GM12878 (cell line): ENCODE results near the gene NRDE2. TPM values are rescaled to one million over a fixed set of nuclear protein-coding genes. Genes with fewer than 3 reads are reported as not detected.

Experiments used
- ATAC-seq: fragments of 200-7000 bp; cut with Tn5 transposase; 3 replicates; pipeline ENCODE4 v1.9.1; 2020; ENCODE audit warnings: mild to moderate bottlenecking, moderate library complexity
- BruUV-seq: library from RNA; stranded (reverse); fragments of 400-500 nt; replicated peaks from 2 replicates; lab custom pipeline; 2021; lab: Mats Ljungman, UMichigan
- CTCF ChIA-PET: fragments of 300-600 bp; sonication (Branson Sonifier 250); formaldehyde crosslinking; extraction: SDS; loops from one replicate; lab custom pipeline; 2021; ENCODE audit warnings: inconsistent platforms; lab: Yijun Ruan, JAX
- POLR2A ChIA-PET: fragments of 350-600 bp; formaldehyde crosslinking; extraction: SDS; loops from one replicate; lab custom pipeline; 2021; ENCODE audit warnings: inconsistent platforms; lab: Charles Lee
- RAD21 ChIA-PET: fragments of 300-600 bp; sonication (Branson Sonifier 250); formaldehyde crosslinking; loops from one replicate; lab custom pipeline; 2023; ENCODE audit warnings: antibody characterized with exemption; ENCODE audit not compliant: unreplicated experiment; lab: Charles Lee
- SMC1A ChIA-PET: fragments of 300-600 bp; sonication (Branson Sonifier 250); formaldehyde crosslinking; loops from one replicate; lab custom pipeline; 2023; ENCODE audit not compliant: unreplicated experiment, uncharacterized antibody; lab: Charles Lee
- DNase-seq: peaks from one replicate; pipeline ENCODE4 v3.0.0-alpha.2; 2011; ENCODE audit warnings: low read depth, low spot score
- FAIRE-seq: peaks from 3 replicates; lab custom pipeline; 2011; peaks lifted over from hg19 to GRCh38; lab: Jason Lieb, UNC
- H2AFZ ChIP-seq: 2 replicates; pipeline ENCODE4 v1.6.0; 2011; ENCODE audit warnings: low read depth, low read length, control low read depth; ENCODE audit not compliant: control insufficient read depth
- H3K27ac ChIP-seq: 2 replicates; pipeline ENCODE4 v1.5.1; 2011; ENCODE audit warnings: control low read depth; ENCODE audit not compliant: control insufficient read depth, insufficient read depth
- H3K27me3 ChIP-seq, 2 experiments: replicated peaks in 1 of 2; 2 replicates each; pipeline versions ENCODE4 v1.6.0 to v1.6.1; 2011; ENCODE audit warnings: low read length in 1 of 2; ENCODE audit not compliant: control insufficient read depth in 2 of 2, insufficient read depth in 2 of 2
- H3K36me3 ChIP-seq, 2 experiments: 2 replicates each; pipeline ENCODE4 v1.5.1; 2011; ENCODE audit warnings: low read length in 1 of 2; ENCODE audit not compliant: control insufficient read depth in 2 of 2, insufficient read depth in 2 of 2
- H3K4me1 ChIP-seq: 2 replicates; pipeline ENCODE4 v1.6.1; 2011; ENCODE audit warnings: mild to moderate bottlenecking, low read length, moderate library complexity, mixed read lengths; ENCODE audit not compliant: control insufficient read depth, insufficient read depth
- H3K4me2 ChIP-seq: 2 replicates; pipeline ENCODE4 v1.6.0; 2011; ENCODE audit warnings: control low read depth; ENCODE audit not compliant: control insufficient read depth, insufficient read depth
- H3K4me3 ChIP-seq: fragments of 200-600 bp; sonication (generic); 2 replicates; pipeline ENCODE4 v1.5.1; 2016
- H3K79me2 ChIP-seq: 2 replicates; pipeline ENCODE4 v1.6.0; 2011; ENCODE audit warnings: low read length; ENCODE audit not compliant: control insufficient read depth, insufficient read depth
- H3K9ac ChIP-seq: 2 replicates; pipeline ENCODE4 v1.8.0; 2011; ENCODE audit warnings: low read length, control low read depth, mixed read lengths; ENCODE audit not compliant: control insufficient read depth, insufficient read depth
- H3K9me3 ChIP-seq: replicated peaks from 3 replicates; pipeline ENCODE4 v1.5.1; 2011; ENCODE audit warnings: mild to moderate bottlenecking, low read length; ENCODE audit not compliant: control insufficient read depth, insufficient read depth
- H4K20me1 ChIP-seq: 2 replicates; pipeline ENCODE4 v1.6.0; 2011; ENCODE audit not compliant: control insufficient read depth, insufficient read depth
- CBX3 ChIP-seq: fragments of 200-600 bp; sonication (generic); IDR thresholded peaks from 2 replicates; pipeline ENCODE4 v1.6.1; 2016; ENCODE audit warnings: low read depth, borderline replicate concordance
- FOXK2 ChIP-seq: fragments of 450-650 bp; IDR thresholded peaks from 2 replicates; pipeline ENCODE4 v1.6.1; 2017; ENCODE audit warnings: mild to moderate bottlenecking, moderate library complexity
- HDGF ChIP-seq: fragments of 450-650 bp; IDR thresholded peaks from 2 replicates; pipeline ENCODE4 v1.6.1; 2016; ENCODE audit warnings: antibody characterized with exemption
- HSF1 ChIP-seq: fragments of 150-350 bp; IDR thresholded peaks from 2 replicates; pipeline ENCODE4 v1.6.1; 2014; ENCODE audit warnings: mild to moderate bottlenecking, low read depth, low read length
- MLLT1 ChIP-seq: fragments of 450-650 bp; IDR thresholded peaks from 2 replicates; pipeline ENCODE4 v1.6.1; 2016; ENCODE audit warnings: mild to moderate bottlenecking
- MTA3 ChIP-seq: IDR thresholded peaks from 2 replicates; pipeline ENCODE4 v1.6.1; 2012; ENCODE audit warnings: low read length, inconsistent platforms, borderline replicate concordance
- MXI1 ChIP-seq: fragments of 150-350 bp; IDR thresholded peaks from 2 replicates; pipeline ENCODE4 v1.6.1; 2011; ENCODE audit warnings: low read depth, mild to moderate bottlenecking, inconsistent platforms, low read length, improper control_type of control experiment
- NFIC ChIP-seq: IDR thresholded peaks from 2 replicates; pipeline ENCODE4 v1.6.1; 2012; ENCODE audit warnings: low read depth, mild to moderate bottlenecking, inconsistent platforms, low read length, moderate library complexity
- NFYA ChIP-seq: IDR thresholded peaks from 2 replicates; pipeline ENCODE4 v1.6.1; 2011; ENCODE audit warnings: low read depth, mild to moderate bottlenecking, low read length, improper control_type of control experiment, borderline replicate concordance
- SMARCA5 ChIP-seq: fragments of 450-650 bp; IDR thresholded peaks from 2 replicates; pipeline ENCODE4 v1.6.1; 2017; ENCODE audit warnings: mild to moderate bottlenecking
- STAT3 ChIP-seq: IDR thresholded peaks from 2 replicates; pipeline ENCODE4 v1.6.1; 2011; ENCODE audit warnings: low read depth, low read length, improper control_type of control experiment
- WRNIP1 ChIP-seq: IDR thresholded peaks from 2 replicates; pipeline ENCODE4 v1.6.1; 2011; ENCODE audit warnings: low read depth, low read length, improper control_type of control experiment, borderline replicate concordance
- YBX1 ChIP-seq: fragments of 450-650 bp; IDR thresholded peaks from 2 replicates; pipeline ENCODE4 v1.6.1; 2016; ENCODE audit warnings: antibody characterized with exemption
- WGBS: methylation state at CpG from one replicate; pipeline ENCODE4 v1.1.6; 2016; ENCODE audit warnings: low lambda C conversion rate; ENCODE audit not compliant: insufficient replicate concordance, insufficient coverage; ENCODE audit errors: missing lambda C conversion rate; 5-methylcytosine and 5-hydroxymethylcytosine counted together
- in situ Hi-C: fragments of 300-500 bp; cut with MboI; formaldehyde crosslinking; loops from 9 replicates; pipeline ENCODE4 v1.14.3; 2018; ENCODE audit warnings: mixed read lengths
- intact Hi-C: fragments of 100-400 bp; cut with micrococcal nuclease; formaldehyde crosslinking; loops from one replicate; pipeline ENCODE4 v1.14.2; 2022; ENCODE audit not compliant: unreplicated experiment
- polyA plus RNA-seq, 11 experiments: library from polyadenylated mRNA; depleted of rRNA in 4 of 11; unstranded in 6 of 11; stranded (reverse) in 5 of 11; fragments of >200 nt; fragmentation: Nextera tagmentation in 4 of 11; fragmentation: Illumina TruSeq in 1 of 11; extraction: Ambion mirVana in 4 of 11; extraction: Trizol in 1 of 11; gene quantifications; 1 replicate in 1 of 11; 2 replicates in 10 of 11; pipeline versions ENCODE4 v1.2.1 to v1.2.3, GENCODE V29; 2011 to 2016; ENCODE audit warnings: inconsistent platforms in 2 of 11, missing spikeins in 2 of 11, low read depth in 1 of 11
- total RNA-seq, 4 experiments: library from RNA; depleted of rRNA in 3 of 4; stranded (reverse); fragments of >200 nt in 3 of 4; fragmentation: Illumina TruSeq in 1 of 4; extraction: Trizol in 1 of 4; gene quantifications; 2 replicates each; pipeline versions ENCODE4 v1.2.1 to v1.2.3, GENCODE V29; 2013 to 2021
- TF ChIP-seq, protein P1 (sequence below): fragments of 450-650 bp; IDR thresholded peaks from 2 replicates; pipeline ENCODE4 v1.6.1; 2014; ENCODE audit warnings: mild to moderate bottlenecking
- TF ChIP-seq, protein P2 (sequence below): IDR thresholded peaks from 2 replicates; pipeline ENCODE4 v1.6.1; 2011; ENCODE audit warnings: borderline replicate concordance, low read depth, mild to moderate bottlenecking, moderate library complexity, low read length; ENCODE audit not compliant: insufficient read depth, poor library complexity, severe bottlenecking
- TF ChIP-seq, protein P3 (sequence below): IDR thresholded peaks from 2 replicates; pipeline ENCODE4 v1.6.1; 2011; ENCODE audit warnings: low read depth, low read length, improper control_type of control experiment, borderline replicate concordance
- TF ChIP-seq, protein P4 (sequence below): IDR thresholded peaks from 2 replicates; pipeline ENCODE4 v1.6.1; 2012; ENCODE audit warnings: low read length, inconsistent platforms

NRDE2 gene
- total and polyA plus RNA-seq, 10 of the 15 experiments (the other 5 are each of a cell fraction or from before 2014, with no cell fraction given) = 8.3 to 21.0 (median 13.8) TPM

DNA sequence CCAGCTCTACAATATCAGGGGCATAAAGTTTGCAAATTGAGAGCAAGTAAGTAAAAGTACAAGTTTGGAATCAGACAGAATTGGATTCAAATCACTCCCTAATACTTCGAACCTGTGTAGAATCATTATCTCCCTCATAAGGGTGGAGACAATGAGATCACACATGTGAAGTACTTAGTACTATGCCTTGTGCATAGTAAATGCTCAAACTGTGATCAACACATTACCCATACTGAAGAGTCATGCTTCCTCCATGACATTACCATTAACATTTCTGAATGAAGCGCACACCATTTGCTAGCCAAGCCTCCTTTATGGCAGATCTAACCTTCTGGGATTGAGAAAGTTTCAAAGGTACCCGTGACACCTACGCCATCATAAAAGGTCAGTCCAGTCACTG lies 26.6 kb upstream of the NRDE2 start (continued):
- TF ChIP-seq, protein P1, sequence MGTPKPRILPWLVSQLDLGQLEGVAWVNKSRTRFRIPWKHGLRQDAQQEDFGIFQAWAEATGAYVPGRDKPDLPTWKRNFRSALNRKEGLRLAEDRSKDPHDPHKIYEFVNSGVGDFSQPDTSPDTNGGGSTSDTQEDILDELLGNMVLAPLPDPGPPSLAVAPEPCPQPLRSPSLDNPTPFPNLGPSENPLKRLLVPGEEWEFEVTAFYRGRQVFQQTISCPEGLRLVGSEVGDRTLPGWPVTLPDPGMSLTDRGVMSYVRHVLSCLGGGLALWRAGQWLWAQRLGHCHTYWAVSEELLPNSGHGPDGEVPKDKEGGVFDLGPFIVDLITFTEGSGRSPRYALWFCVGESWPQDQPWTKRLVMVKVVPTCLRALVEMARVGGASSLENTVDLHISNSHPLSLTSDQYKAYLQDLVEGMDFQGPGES = no peak
- TF ChIP-seq MTA3 (no peak), YBX1 (no peak), FOXK2 (no peak)
- TF ChIP-seq, protein P2, sequence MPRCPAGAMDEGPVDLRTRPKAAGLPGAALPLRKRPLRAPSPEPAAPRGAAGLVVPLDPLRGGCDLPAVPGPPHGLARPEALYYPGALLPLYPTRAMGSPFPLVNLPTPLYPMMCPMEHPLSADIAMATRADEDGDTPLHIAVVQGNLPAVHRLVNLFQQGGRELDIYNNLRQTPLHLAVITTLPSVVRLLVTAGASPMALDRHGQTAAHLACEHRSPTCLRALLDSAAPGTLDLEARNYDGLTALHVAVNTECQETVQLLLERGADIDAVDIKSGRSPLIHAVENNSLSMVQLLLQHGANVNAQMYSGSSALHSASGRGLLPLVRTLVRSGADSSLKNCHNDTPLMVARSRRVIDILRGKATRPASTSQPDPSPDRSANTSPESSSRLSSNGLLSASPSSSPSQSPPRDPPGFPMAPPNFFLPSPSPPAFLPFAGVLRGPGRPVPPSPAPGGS = no peak
- TF ChIP-seq, protein P3, sequence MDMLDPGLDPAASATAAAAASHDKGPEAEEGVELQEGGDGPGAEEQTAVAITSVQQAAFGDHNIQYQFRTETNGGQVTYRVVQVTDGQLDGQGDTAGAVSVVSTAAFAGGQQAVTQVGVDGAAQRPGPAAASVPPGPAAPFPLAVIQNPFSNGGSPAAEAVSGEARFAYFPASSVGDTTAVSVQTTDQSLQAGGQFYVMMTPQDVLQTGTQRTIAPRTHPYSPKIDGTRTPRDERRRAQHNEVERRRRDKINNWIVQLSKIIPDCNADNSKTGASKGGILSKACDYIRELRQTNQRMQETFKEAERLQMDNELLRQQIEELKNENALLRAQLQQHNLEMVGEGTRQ = no peak

DNA sequence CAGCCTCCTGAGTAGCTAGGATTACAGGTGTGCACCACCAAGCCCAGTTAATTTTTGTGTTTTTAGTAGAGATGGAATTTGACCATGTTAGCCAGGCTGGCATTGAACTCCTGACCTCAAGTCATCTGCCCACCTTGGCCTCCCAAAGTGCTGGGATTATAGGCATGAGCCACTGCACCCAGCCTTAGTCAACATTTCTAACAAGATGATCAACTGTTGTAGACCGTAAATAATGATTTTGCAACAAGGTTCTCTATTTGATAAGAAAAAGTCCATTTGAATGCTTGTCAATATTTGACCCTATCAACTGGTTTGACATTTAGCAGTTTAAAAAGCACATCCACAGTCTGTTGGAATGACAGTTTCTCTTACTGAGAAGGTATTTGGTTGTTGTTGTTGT lies 25.2 kb upstream of the NRDE2 start:
- ChIA-PET RAD21 (no interaction called here), CTCF (no interaction called here), POLR2A (no interaction called here), SMC1A (no interaction called here)
- intact Hi-C loops = no loop called here
- no peak for DNase-seq
- no peak overlapping the region for H3K4me3 ChIP-seq
- FAIRE-seq = no peak
- no peak overlapping the region for H3K9ac ChIP-seq
- H3K4me2 ChIP-seq = no peak overlapping the region
- no peak overlapping the region for H3K27ac ChIP-seq
- no peak for ATAC-seq
- H3K36me3 ChIP-seq = no peaks in the 10 kb centered on the region
- no peak overlapping the region for H2AFZ ChIP-seq
- 85% methylated on average over 1 of the region's 1 CpG for WGBS
- no peaks in the 10 kb centered on the region for H3K27me3 ChIP-seq
- no peaks in the 10 kb centered on the region for H3K4me1 ChIP-seq
- H3K9me3 ChIP-seq = no peaks in the 10 kb centered on the region
- H3K79me2 ChIP-seq = no peaks in the 10 kb centered on the region
- no TSS peak for BruUV-seq
- no peaks in the 10 kb centered on the region for H4K20me1 ChIP-seq
- in situ Hi-C loops = no loop called here
- TF ChIP-seq HSF1 (no peak), SMARCA5 (no peak), MXI1 (no peak), WRNIP1 (no peak), NFIC (no peak), HDGF (no peak), MLLT1 (no peak), CBX3 (no peak), NFYA (no peak), STAT3 (no peak)
- TF ChIP-seq, protein P4, sequence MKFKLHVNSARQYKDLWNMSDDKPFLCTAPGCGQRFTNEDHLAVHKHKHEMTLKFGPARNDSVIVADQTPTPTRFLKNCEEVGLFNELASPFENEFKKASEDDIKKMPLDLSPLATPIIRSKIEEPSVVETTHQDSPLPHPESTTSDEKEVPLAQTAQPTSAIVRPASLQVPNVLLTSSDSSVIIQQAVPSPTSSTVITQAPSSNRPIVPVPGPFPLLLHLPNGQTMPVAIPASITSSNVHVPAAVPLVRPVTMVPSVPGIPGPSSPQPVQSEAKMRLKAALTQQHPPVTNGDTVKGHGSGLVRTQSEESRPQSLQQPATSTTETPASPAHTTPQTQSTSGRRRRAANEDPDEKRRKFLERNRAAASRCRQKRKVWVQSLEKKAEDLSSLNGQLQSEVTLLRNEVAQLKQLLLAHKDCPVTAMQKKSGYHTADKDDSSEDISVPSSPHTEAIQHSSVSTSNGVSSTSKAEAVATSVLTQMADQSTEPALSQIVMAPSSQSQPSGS = no peak
